KBM-7 (cell line): Measurements from ENCODE around the gene TSPY10.
"Not testable (repeated sequence)": the region's sequence is repeated elsewhere in the genome, so short reads cannot be mapped to it uniquely, and the experiment has no call there.

Experiments used
- DNase-seq: peaks from one replicate; pipeline ENCODE4 v3.0.0-alpha.2; 2015
- in situ Hi-C: fragments of 300-500 bp; cut with MboI; formaldehyde crosslinking; loops from 2 replicates; pipeline ENCODE4 v1.14.3; 2020; ENCODE audit warnings: low sequenced_read_pairs, low pct_unique_long_range_greater_than_20kb, mixed read lengths

Gene TSPY10

GRCh38 chrY:9527580-9527979 is at the start of gene TSPY10:
Gene TSPY10, plus strand, starts transcription at chrY:9527880. Its CDS starts 46 bp downstream, at chrY:9527926.
- in situ Hi-C loops, result not testable (repeated sequence)

GRCh38 chrY:9486967-9487366 is 40.7 kb upstream of the TSPY10 start, which contains the start of gene TSPY9:
Gene TSPY9, plus strand, starts transcription at chrY:9487267. Its CDS starts 46 bp downstream, at chrY:9487313.
- in situ Hi-C loops, result not testable (repeated sequence)

More at GRCh38 chrY:9527580-9527979, at the start of gene TSPY10:
- not testable (repeated sequence) for DNase-seq

GRCh38 chrY:9504396-9504795 is 23.3 kb upstream of the TSPY10 start:
- DNase-seq, in situ Hi-C loops: not testable (repeated sequence)

More at GRCh38 chrY:9486967-9487366, 40.7 kb upstream of the TSPY10 start, which contains the start of gene TSPY9:
- DNase-seq, result not testable (repeated sequence)

- in situ Hi-C loops, DNase-seq: not testable (repeated sequence)
Observed at GRCh38 chrY:9516287-9516686, 11.4 kb upstream of the TSPY10 start.
